NCI-H226 (cell line): ENCODE measurements around the gene S1PR5.
"Not testable (repeated sequence)": the region's sequence is repeated elsewhere in the genome, so short reads cannot be mapped to it uniquely, and the experiment has no call there.

Source experiments
- DNase-seq: peaks from one replicate; pipeline ENCODE4 v3.0.0-alpha.2; 2015

S1PR5 gene

DNA sequence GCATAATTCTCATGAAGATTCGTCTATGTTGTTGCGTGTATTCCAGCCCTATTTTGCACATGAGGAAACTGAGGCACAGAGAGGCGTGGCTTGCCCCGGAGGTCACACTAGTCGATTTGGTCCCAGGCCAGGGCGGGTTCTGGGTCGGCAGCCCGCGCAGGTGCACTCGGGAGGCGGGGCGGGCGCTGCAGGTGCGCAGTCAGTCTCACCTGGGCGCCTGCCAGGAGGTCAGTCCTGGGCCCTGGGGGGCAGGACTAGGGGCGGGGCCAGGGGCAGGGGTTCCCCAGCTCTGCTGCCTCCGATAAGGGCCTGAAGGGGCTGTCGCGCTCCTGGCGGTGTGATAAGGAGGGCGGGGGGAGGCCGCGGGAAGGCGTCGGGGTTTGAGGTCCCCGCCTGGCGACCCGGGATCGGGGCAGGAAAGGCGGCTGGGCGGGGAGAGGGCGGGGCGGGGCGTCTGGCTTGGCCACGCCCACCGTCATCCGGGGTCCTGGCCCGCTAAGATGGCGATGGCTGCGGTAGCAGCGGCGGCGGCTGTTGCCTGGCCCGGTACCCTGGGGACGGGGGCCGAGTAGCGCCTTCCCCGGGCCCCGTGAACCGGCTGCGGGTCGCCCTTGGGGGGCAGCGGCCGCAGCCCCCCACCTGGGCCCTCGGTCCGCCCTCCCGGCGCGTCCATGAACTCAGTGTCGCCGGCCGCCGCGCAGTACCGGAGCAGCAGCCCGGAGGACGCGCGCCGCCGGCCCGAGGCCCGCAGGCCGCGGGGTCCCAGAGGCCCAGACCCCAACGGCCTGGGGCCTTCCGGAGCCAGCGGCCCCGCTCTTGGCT is 26.4 kb upstream of the S1PR5 start, which contains the start of gene ATG4D:
Gene ATG4D, plus strand, starts transcription at position 485 of the 822 bp plus-strand sequence. Its CDS starts 187 bp downstream, at position 672.
- peak; percentile 49 for DNase-seq

- no peak for DNase-seq
Measured at GRCh38 chr19:10543059-10543419, 25.8 kb upstream of the S1PR5 start.

DNA sequence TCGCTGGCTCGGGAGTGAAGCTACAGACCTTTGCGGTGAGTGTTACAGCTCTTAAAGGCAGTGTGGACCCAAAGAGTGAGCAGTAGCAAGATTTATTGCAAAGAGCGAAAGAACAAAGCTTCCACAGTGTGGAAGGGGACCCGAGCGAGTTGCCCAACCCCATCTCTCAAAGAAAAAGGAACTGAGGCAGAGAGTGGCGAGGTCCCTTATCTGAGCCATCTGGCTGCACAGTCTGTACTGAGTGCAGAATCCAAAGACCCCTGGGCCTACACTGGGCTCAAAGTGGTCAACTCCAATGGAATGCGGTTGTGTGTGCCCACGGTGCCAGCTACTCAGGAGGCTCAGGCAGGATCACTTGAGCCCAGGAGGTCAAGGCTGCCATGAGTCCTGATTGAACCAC is 21.8 kb upstream of the S1PR5 start:
- not testable (repeated sequence) for DNase-seq

DNA sequence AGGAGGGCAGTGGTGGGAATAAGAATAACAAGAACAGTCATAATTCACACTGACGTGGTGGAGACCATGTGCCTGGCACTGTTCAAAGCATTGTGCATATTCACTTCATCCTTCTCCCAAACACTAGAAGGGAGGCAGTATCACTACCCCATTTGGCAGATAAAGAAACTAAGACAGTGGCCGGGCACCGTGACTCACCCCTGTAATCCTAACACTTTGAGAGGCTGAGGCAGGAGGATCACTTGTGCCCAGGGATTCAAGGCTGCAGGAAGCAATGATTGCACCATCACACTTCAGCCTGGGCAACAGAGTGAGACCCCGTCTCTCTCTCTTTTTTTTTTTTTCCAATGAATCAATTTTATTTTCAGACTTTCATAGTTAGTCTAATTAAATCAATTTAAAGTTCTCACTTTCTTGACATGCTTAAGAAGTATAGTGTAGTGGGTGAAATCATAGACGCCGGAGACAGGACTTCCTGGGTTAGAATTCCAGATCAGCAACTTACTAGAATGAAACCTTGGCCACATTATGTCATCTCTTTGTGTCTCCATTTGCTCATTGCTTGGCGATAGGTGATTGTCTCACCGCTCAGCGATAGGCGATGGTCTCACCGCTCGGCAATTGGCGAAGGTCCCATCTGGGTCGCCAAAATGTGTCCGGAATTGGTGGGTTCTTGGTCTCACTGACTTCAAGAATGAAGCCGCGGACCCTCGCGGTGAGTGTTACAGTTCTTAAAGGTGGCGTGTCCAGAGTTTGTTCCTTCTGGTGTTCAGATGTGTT is 21.1 kb upstream of the S1PR5 start:
- DNase-seq, result no peak

DNA sequence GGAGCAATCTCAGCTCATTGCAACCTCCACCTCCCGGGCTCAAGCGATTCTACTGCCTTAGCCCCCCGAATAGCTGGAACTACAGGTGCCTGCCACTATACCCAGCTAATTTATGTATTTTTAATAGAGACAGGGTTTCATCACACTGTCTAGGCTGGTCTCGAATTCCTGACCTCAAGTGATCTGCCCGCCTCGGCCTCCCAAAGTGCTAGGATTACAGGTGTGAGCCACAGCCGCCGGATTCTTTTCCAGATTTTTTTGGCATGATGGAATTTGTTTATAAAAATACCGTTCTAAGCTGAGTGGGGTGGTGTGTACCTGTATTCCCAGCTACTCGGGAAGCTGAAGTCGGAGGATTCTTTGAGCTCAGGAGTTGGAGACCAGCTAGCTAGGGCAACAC is 20.4 kb upstream of the S1PR5 start:
- no peak for DNase-seq

GRCh38 chr19:10535613-10536012 is 18.4 kb upstream of the S1PR5 start:
- DNase-seq, result no peak

- peak; percentile 95 for DNase-seq
Measured at GRCh38 chr19:10533646-10534386, 16.6 kb upstream of the S1PR5 start.

- no peak for DNase-seq
Measured at GRCh38 chr19:10532457-10532856, 15.2 kb upstream of the S1PR5 start.

- DNase-seq, result not testable (repeated sequence)
Measured at GRCh38 chr19:10526887-10527286, 9.6 kb upstream of the S1PR5 start.

- no peak for DNase-seq
Measured at GRCh38 chr19:10525636-10526035, 8.4 kb upstream of the S1PR5 start.

GRCh38 chr19:10523135-10523636 is 5.9 kb upstream of the S1PR5 start:
- no peak for DNase-seq

DNA sequence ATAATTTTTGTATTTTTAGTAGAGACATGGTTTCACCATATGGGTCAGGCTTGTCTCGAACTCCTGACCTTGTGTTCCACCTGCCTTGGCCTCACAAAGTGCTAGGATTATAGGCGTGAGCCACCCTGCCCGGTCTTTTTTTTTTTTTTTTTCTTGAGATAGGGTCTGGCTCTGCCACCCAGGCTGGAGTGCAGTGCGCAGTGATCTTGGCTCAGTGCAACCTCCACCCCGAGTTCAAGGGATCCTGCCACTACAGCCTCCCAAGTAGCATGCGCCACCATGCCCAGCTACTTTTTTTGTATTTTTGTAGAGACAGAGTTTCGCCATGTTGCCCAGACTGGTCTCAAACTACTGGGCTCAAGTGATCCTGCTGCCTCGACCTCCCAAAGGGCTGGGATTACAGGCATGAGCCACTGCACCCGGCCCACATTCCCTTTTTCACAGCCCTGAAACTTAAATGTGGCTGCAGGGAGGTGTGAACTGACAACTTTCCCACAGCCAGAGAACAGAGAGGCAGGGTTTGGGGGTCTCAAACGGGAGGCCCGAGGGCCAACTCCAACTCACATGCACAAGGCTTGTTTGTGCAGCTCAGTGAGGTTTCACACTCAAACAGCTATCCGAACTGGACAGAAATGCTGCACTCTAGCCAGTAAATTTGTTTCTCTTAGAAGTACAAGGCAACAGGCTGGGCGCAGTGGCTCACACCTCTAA is 4.4 kb upstream of the S1PR5 start:
- DNase-seq, result no peak

- no peak for DNase-seq
Measured at GRCh38 chr19:10520652-10521318, 3.5 kb upstream of the S1PR5 start.

- no peak for DNase-seq
Measured at GRCh38 chr19:10519421-10519820, 2.2 kb upstream of the S1PR5 start.

DNA sequence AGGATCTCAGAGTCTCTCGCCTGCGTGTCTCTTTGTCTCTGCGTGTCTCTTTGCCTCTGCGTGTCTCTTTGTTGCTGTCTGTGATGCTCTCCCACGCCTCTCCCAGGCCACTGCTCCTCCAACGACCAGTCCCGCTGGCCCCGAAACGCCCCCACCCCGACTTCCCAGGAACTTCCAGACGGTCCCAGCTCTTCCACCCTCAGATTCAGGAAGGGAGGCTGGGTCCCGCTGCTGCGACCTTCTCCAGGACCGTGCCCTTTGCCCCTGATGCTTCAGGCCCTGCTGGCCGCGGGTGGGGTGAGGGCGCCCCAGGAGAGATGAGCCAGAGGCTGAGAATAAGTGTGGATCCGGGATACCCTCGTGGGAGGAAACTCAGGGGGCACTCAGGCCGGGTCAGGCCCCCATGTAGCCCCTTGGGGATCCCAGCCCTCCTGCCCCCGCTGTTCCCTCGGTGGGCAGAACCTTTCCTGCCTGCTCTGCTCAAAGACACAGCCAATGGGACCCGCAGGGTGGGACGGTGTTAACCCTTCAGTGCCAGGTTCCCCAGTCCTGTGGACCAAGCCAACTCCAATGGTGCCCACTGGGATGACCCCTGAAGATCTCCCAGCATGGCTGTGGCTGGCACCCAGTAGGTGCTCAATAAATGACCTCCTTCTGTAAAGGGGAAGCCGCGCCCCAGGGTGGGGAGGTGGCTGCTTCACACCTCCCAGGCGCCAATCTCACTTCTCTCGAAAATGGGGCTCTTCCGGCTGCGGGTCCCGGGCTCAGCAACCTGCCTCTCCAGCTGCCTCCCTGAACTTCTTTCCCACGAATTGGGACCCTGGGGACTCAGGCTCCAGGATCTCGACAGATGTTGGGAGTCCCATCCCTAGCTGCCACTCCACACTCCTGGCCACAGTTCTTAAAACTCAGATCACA is 1.5 kb upstream of the S1PR5 start:
- DNase-seq, result no peak

DNA sequence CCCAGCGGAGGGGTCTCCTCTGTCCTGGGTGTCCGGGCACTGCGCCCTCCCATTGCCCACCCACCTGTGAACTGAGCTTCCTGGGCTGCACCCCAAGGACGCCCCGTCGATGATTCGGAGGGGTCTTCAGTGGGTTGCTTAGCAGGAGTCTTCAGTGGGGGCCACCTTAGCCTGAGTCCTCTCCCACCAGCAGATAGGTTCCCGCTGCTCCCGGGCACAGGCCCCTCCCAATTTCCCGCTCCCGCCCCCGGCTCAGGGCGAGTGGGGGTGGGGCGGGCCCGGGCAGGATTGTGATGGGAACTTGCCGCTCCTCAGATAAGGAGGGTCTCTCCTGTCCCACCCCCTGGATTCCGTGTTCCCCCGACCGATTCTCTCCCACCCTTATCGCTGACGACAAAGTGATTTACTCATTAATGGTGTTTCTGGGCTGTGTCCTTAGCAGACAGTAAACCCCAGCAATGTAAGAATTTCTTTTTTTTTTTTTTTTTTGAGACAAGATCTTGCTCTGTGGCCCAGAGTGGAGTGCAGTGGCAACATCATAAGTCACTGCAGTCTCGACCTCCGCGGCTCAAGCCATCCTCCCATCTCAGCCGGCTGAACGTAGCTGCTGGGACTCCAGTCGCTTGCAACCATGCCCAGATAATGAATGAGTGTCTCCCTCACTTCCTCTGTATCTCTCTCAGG is 655 bp upstream of the S1PR5 start:
- peak; percentile 26 for DNase-seq

- peak; percentile 5 for DNase-seq
Measured at GRCh38 chr19:10516671-10517286, 468 bp downstream of the S1PR5 start.

DNA sequence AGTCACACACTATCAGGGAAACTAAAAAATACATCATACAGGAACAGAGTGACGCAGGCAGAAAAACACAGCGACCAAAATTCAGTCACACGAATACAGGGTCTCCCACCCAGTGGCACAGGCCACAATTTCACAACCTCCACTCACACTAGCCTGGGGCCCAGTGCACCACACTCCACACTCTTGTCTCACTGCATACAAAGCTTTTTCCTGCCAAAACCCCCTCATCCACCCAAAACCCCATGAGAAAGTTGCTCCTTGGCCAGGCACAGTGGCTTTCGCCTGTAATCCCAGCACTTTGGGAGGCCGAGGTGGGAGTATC is 1.2 kb downstream of the S1PR5 start:
- no peak for DNase-seq

GRCh38 chr19:10514211-10515145 is 2.8 kb downstream of the S1PR5 start:
- DNase-seq, result no peak
